RWPE2 (cell line): ENCODE measurements around the gene SH2D3A.

ENCODE experiments used
- ATAC-seq: fragments of 200-7000 bp; cut with Tn5 transposase; 3 replicates; pipeline ENCODE4 v1.9.1; 2021; ENCODE audit warnings: low read depth
- DNase-seq: peaks from one replicate; pipeline ENCODE4 v3.0.0-alpha.2; 2020; ENCODE audit warnings: low spot score
- H3K27ac ChIP-seq: fragments of 450-650 bp; 2 replicates; pipeline ENCODE4 v1.5.1; 2017; ENCODE audit warnings: mild to moderate bottlenecking; ENCODE audit not compliant: poor library complexity, severe bottlenecking
- H3K27me3 ChIP-seq: fragments of 250-450 bp; sonication (Bioruptor Pico); 2 replicates; pipeline ENCODE4 v1.5.1; 2021; ENCODE audit warnings: mild to moderate bottlenecking, moderate library complexity; ENCODE audit not compliant: insufficient read depth, poor library complexity, severe bottlenecking
- H3K36me3 ChIP-seq: fragments of 250-450 bp; sonication (Bioruptor Pico); 2 replicates; pipeline ENCODE4 v1.5.1; 2020; ENCODE audit warnings: low read depth, mild to moderate bottlenecking, moderate library complexity
- H3K4me1 ChIP-seq: fragments of 250-450 bp; sonication (Bioruptor Pico); 2 replicates; pipeline ENCODE4 v1.5.1; 2021; ENCODE audit warnings: mild to moderate bottlenecking, moderate library complexity; ENCODE audit not compliant: insufficient read depth, poor library complexity, severe bottlenecking
- H3K4me3 ChIP-seq: fragments of 250-450 bp; sonication (Bioruptor Pico); 2 replicates; pipeline ENCODE4 v1.5.1; 2021; ENCODE audit warnings: mild to moderate bottlenecking, moderate library complexity; ENCODE audit not compliant: severe bottlenecking
- H3K9me3 ChIP-seq: fragments of 250-450 bp; sonication (Bioruptor Pico); 2 replicates; pipeline ENCODE4 v1.5.1; 2021; ENCODE audit warnings: mild to moderate bottlenecking, moderate library complexity; ENCODE audit not compliant: severe bottlenecking
- TF ChIP-seq, protein P1 (sequence below): fragments of 450-650 bp; IDR thresholded peaks from one replicate; pipeline ENCODE4 v1.5.1; 2017; ENCODE audit warnings: mild to moderate bottlenecking, moderate library complexity; ENCODE audit not compliant: poor library complexity, severe bottlenecking

The SH2D3A gene

DNA sequence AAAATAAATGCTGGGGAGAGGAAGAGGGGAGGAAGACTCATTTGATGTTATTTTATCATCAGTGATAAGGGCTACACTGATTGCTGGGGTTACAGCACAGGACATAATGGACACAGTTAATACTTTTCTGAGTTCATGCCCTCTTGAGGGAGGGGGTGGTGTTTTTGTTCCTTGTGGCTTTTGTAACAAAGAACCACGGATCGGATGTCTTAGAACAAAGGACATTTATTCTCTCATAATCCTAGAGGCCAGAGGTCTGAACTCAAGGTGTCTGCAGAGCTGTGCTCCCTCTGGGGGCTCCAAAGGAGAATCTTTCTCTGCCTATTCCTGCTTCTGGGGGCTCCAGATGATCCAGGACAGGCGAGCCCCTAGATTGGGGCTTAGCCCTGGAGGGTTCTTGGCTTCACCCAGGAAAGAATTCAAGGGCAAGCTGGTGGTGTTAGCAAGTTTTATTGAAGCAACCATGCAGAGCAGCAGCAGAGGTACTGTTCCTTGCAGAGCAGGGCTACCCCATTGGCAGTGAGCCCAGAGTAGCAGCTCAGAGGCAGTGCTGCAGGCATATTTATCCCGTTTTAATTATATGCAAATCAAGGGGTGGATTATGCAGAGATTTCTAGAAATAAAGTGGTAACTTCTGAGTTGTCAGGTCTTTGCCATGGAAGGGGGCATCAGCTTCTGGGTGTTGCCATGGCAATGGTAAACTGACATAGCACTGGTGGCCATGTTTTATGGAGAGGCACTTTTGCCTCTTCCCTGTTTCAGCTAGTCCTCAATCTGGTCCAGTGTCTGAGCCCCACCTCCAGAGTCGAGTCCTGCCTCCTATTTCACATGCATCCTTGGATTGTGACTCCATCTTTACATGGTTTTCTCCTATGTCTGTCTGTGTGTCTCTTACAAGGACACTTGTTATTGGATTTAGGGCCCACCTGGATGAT, 23.2 kb upstream of the SH2D3A start:
- H3K9me3 ChIP-seq = no peaks in the 10 kb centered on the region
- ATAC-seq = no peak

DNA sequence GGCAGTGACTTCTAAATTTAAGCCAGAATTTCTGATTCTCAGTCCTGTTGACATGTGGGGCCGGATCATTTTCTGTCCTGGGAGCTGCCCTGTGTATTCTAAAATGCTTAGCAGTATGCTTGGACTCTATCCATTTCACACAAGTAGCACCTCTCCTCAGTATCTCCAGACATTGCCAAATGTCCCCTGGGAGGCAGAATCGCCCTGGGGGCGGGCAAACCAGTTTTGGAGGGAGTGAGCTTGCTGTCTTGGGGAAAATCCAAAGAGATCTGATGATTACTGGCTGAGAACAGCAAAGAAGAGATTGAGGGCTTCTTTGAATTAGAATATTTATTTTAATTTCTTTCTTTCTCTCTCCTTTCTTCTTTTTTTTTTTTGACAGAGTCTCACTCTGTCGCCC, 21.7 kb upstream of the SH2D3A start:
- Histone ChIP-seq H3K27ac (no peak overlapping the region), H3K36me3 (no peaks in the 10 kb centered on the region), H3K4me3 (no peak overlapping the region), H3K4me1 (no peaks in the 10 kb centered on the region), H3K9me3 (no peaks in the 10 kb centered on the region), H3K27me3 (no peaks in the 10 kb centered on the region)
- no peak for DNase-seq
- TF ChIP-seq, protein P1, sequence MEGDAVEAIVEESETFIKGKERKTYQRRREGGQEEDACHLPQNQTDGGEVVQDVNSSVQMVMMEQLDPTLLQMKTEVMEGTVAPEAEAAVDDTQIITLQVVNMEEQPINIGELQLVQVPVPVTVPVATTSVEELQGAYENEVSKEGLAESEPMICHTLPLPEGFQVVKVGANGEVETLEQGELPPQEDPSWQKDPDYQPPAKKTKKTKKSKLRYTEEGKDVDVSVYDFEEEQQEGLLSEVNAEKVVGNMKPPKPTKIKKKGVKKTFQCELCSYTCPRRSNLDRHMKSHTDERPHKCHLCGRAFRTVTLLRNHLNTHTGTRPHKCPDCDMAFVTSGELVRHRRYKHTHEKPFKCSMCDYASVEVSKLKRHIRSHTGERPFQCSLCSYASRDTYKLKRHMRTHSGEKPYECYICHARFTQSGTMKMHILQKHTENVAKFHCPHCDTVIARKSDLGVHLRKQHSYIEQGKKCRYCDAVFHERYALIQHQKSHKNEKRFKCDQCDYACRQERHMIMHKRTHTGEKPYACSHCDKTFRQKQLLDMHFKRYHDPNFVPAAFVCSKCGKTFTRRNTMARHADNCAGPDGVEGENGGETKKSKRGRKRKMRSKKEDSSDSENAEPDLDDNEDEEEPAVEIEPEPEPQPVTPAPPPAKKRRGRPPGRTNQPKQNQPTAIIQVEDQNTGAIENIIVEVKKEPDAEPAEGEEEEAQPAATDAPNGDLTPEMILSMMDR = no peak
- no peak for ATAC-seq

More for the DNA sequence above, 23.2 kb upstream of the SH2D3A start:
- TF ChIP-seq, protein P1 = no peak
- no peaks in the 10 kb centered on the region for H3K36me3 ChIP-seq
- H3K4me1 ChIP-seq = no peaks in the 10 kb centered on the region
- H3K4me3 ChIP-seq = no peak overlapping the region
- no peak overlapping the region for H3K27ac ChIP-seq
- DNase-seq = no peak
- no peaks in the 10 kb centered on the region for H3K27me3 ChIP-seq

DNA sequence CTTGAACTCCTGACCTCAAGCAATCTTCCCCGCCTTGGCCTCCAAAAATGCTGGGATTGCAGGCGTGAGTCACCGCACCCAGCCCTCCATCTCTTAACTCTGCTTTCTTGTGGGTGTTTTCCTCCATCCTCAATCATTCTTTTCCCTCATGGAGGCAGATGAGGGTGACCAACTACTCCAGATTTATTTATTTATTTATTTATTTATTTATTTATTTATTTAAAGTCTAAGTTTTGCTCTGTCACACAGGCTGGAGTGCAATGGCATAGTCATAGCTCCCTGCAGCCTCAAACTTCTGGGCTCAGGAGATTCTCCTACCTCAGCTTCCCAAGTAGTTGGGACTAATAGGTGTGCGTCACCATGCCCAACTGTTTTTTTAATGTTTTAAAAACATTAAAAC, 20.2 kb upstream of the SH2D3A start:
- Histone ChIP-seq H3K27ac (no peak overlapping the region), H3K27me3 (no peaks in the 10 kb centered on the region), H3K36me3 (no peaks in the 10 kb centered on the region), H3K9me3 (no peaks in the 10 kb centered on the region), H3K4me3 (no peak overlapping the region), H3K4me1 (no peaks in the 10 kb centered on the region)
- TF ChIP-seq, protein P1 = no peak
- ATAC-seq (no peak), DNase-seq (no peak)

DNA sequence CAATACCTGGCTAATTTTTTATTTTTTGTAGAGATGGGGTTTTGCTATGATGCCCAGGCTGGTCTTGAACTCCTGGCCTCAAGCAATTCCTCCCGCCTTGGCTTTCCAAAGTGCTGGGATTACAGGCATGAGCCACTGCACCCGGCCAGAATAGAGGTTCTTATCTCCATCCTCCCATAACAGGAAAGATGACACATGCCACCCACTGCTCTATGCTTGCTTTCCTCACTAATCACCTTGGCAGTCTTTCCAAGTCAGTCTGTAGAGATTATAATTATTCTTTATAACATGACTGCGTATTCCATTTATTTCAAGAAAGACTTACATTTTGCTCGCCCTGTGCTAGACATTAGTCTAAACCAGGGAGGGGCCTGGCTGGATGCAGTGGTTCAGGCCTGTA, 12.0 kb upstream of the SH2D3A start:
- TF ChIP-seq, protein P1 = no peak
- no peak overlapping the region for H3K4me3 ChIP-seq

DNA sequence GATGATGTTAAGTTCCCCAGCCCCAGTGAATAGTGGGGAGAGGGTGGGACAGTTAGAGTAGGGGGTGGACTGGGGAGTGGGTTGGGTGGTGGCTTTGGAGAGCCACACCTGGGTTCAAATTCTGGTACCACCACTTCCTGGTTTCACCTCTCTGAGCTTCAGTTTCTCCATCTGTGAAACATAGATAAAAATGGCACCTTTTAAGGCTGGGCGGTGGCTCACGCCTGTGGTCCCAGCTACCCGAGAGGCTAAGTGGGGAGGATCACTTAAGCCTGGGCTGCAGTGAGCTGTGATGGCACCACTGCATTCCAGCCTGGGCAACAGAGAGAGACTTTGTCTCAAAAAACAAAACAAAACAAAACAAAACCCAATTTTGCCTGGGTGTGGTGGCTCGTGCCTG, 11.2 kb upstream of the SH2D3A start:
- ATAC-seq (no peak), DNase-seq (no peak)
- Histone ChIP-seq H3K36me3 (no peaks in the 10 kb centered on the region), H3K27ac (no peak overlapping the region), H3K4me3 (no peak overlapping the region), H3K9me3 (no peaks in the 10 kb centered on the region), H3K27me3 (no peaks in the 10 kb centered on the region), H3K4me1 (no peaks in the 10 kb centered on the region)
- TF ChIP-seq, protein P1 = no peak

More for the DNA sequence above, 12.0 kb upstream of the SH2D3A start:
- no peak for ATAC-seq
- no peaks in the 10 kb centered on the region for H3K36me3 ChIP-seq
- H3K4me1 ChIP-seq = no peaks in the 10 kb centered on the region
- DNase-seq = no peak
- H3K9me3 ChIP-seq = no peaks in the 10 kb centered on the region
- H3K27ac ChIP-seq = no peak overlapping the region
- H3K27me3 ChIP-seq = no peaks in the 10 kb centered on the region
